ENCODE measurements around the gene DPP4. TPM values are rescaled to one million over a fixed set of nuclear protein-coding genes. Genes with fewer than 3 reads are reported as not detected.

Gene DPP4
- total RNA-seq, 1 experiment from 2014 or later: 0.80 TPM

- DNase-seq (ENCODE audit: low spot score): no peak
- intact Hi-C loops (cut with micrococcal nuclease; ENCODE audit: unreplicated experiment): no loop called here
- Histone ChIP-seq H3K36me3 (ENCODE audit: insufficient read depth, low read length, poor library complexity, severe bottlenecking) (no peaks in the 10 kb centered on the region), H3K27ac (ENCODE audit: low read depth, low read length, poor library complexity, severe bottlenecking) (no peak overlapping the region), H3K4me1 (ENCODE audit: insufficient read depth, low read length, poor library complexity, severe bottlenecking) (peaks cover 4% of the 10 kb centered on the region), H3K4me3 (ENCODE audit: low read depth, low read length, poor library complexity, severe bottlenecking) (no peak overlapping the region), H3K9me3 (ENCODE audit: low read depth, low read length, poor library complexity, severe bottlenecking) (peaks cover 6% of the 10 kb centered on the region), H3K27me3 (replicated peaks; ENCODE audit: insufficient read depth, low read depth, low read length, poor library complexity) (peaks cover 15% of the 10 kb centered on the region)
- TF ChIP-seq EZH2 (IDR thresholded peaks at IDR 0.05; ENCODE audit: borderline replicate concordance, low read depth, low read length, poor library complexity, severe bottlenecking): no peak
- TF ChIP-seq CTCF (conservative IDR thresholded peaks at IDR 0.05; ENCODE audit: low read depth, low read length): no peak
- CTCF ChIA-PET: no interaction called here
- BruUV-seq (replicated peaks): no TSS peak
- POLR2A ChIA-PET (ENCODE audit: low non-redundant PET): no interaction called here
These were observed 1.7 kb upstream of the DPP4 start for GRCh38 chr2:162075689-162076132.

- intact Hi-C loops (cut with micrococcal nuclease; ENCODE audit: unreplicated experiment): no loop called here
- peaks cover 15% of the 10 kb centered on the region for H3K27me3 ChIP-seq (replicated peaks; ENCODE audit: insufficient read depth, low read depth, low read length, poor library complexity)
- H3K4me3 ChIP-seq (ENCODE audit: low read depth, low read length, poor library complexity, severe bottlenecking): no peak overlapping the region
- ChIA-PET POLR2A (ENCODE audit: low non-redundant PET) (no interaction called here), CTCF (no interaction called here)
- H3K4me1 ChIP-seq (ENCODE audit: insufficient read depth, low read length, poor library complexity, severe bottlenecking): peaks cover 4% of the 10 kb centered on the region
- no TSS peak for BruUV-seq (replicated peaks)
- H3K27ac ChIP-seq (ENCODE audit: low read depth, low read length, poor library complexity, severe bottlenecking): no peak overlapping the region
- DNase-seq (ENCODE audit: low spot score): no peak
- peaks cover 6% of the 10 kb centered on the region for H3K9me3 ChIP-seq (ENCODE audit: low read depth, low read length, poor library complexity, severe bottlenecking)
- no peaks in the 10 kb centered on the region for H3K36me3 ChIP-seq (ENCODE audit: insufficient read depth, low read length, poor library complexity, severe bottlenecking)
- TF ChIP-seq EZH2 (IDR thresholded peaks at IDR 0.05; ENCODE audit: borderline replicate concordance, low read depth, low read length, poor library complexity, severe bottlenecking) (no peak), CTCF (conservative IDR thresholded peaks at IDR 0.05; ENCODE audit: low read depth, low read length) (no peak)
These were observed 1.1 kb upstream of the DPP4 start for GRCh38 chr2:162074928-162075688.

- CTCF ChIA-PET: no interaction called here
- no peak overlapping the region for H3K27ac ChIP-seq (ENCODE audit: low read depth, low read length, poor library complexity, severe bottlenecking)
These were observed 549 bp upstream of the DPP4 start for GRCh38 chr2:162074632-162074895.

More at GRCh38 chr2:162074632-162074895, 549 bp upstream of the DPP4 start:
- intact Hi-C loops (cut with micrococcal nuclease; ENCODE audit: unreplicated experiment): no loop called here
- TF ChIP-seq CTCF (conservative IDR thresholded peaks at IDR 0.05; ENCODE audit: low read depth, low read length): no peak
- TF ChIP-seq EZH2 (IDR thresholded peaks at IDR 0.05; ENCODE audit: borderline replicate concordance, low read depth, low read length, poor library complexity, severe bottlenecking): no peak
- BruUV-seq (replicated peaks): no TSS peak
- Histone ChIP-seq H3K27me3 (replicated peaks; ENCODE audit: insufficient read depth, low read depth, low read length, poor library complexity) (peaks cover 15% of the 10 kb centered on the region), H3K4me3 (ENCODE audit: low read depth, low read length, poor library complexity, severe bottlenecking) (peak overlapping the region; percentile 50), H3K4me1 (ENCODE audit: insufficient read depth, low read length, poor library complexity, severe bottlenecking) (peaks cover 4% of the 10 kb centered on the region), H3K9me3 (ENCODE audit: low read depth, low read length, poor library complexity, severe bottlenecking) (peaks cover 5% of the 10 kb centered on the region), H3K36me3 (ENCODE audit: insufficient read depth, low read length, poor library complexity, severe bottlenecking) (no peaks in the 10 kb centered on the region)
- POLR2A ChIA-PET (ENCODE audit: low non-redundant PET): no interaction called here
- DNase-seq (ENCODE audit: low spot score): no peak

All from A673 (cell line).